Activated gamma-delta T cell treated with anti-CD3 and anti-CD28 coated beads, Interleukin-2, amount 50 U/mL, for 16 hours (primary cell): Measurements from ENCODE around the gene IGF2BP2.
"Not testable (repeated sequence)": the region's sequence is repeated elsewhere in the genome, so short reads cannot be mapped to it uniquely, and the experiment has no call there.

Experiments used
- DNase-seq: peaks from one replicate; pipeline ENCODE4 v3.0.0-alpha.2; 2020; ENCODE audit warnings: low read depth

Gene IGF2BP2

DNA sequence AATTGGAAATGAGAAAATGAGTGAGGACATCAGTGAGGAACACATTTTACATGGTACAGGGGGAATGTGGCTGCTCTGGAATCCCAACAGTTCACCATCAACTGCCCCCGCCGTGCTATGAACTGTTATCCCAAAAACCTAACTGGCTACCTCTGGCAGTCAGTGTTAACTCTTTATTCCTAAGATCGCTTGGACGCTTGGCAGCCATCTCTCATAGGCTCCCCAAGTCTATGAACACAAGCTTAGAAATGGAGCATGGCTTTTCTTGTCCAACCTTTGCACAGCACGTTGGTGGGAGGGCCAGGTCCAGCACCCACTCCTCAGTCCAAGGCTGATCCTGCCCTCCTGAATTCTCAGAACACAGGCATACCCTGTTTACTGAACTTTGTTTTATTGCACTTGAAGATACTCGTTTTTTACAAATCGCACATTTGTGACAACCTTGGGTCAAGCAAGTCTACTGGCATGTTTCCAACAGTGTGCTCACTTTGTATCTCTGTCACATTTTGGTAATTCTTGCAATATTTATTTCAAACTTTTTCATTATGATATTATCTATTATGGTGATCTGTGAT is 185.1 kb downstream of the IGF2BP2 start:
- no peak for DNase-seq

DNA sequence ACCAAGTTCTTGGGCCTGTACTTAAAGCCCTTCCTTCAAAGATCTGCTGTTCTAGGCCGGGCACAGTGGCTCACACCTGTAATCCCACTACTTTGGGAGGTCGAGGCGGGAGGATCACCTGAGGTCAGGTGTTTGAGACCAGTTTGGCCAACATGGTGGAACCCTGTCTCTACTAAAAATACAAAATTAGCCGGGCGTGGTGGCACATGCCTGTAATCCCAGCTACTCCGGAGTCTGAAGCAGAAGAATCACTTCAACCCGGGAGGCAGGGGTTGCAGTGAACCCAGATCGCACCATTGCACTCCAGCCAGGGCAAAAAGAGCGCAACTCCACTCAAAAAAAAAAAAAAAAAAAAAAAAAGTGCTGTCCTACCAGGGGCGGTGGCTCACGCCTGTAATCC is 186.2 kb downstream of the IGF2BP2 start:
- not testable (repeated sequence) for DNase-seq

DNA sequence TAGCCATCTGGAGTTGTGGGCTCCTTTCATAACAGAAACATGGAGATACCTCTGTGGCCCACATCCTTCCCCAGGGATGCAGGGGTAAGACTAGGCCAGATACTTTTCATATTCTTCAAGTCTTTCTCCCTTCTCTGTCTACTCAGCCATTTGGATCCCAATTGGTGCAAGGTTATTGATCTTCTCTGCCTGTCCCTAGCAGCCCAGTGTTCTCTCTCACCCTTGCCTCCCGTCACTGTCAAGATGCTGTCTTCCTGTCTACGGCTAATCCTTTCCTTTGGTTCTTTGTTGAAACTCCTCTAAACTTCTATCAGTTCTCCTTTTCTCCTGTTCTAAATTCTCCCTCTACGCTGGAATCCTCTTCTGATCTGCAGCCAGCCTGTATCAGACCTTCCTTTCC is 187.5 kb downstream of the IGF2BP2 start:
- no peak for DNase-seq

- DNase-seq: no peak
These were observed 191.8 kb downstream of the IGF2BP2 start for GRCh38 chr3:185632996-185633395.

GRCh38 chr3:185631508-185632206 is 193.2 kb downstream of the IGF2BP2 start:
- no peak for DNase-seq

DNA sequence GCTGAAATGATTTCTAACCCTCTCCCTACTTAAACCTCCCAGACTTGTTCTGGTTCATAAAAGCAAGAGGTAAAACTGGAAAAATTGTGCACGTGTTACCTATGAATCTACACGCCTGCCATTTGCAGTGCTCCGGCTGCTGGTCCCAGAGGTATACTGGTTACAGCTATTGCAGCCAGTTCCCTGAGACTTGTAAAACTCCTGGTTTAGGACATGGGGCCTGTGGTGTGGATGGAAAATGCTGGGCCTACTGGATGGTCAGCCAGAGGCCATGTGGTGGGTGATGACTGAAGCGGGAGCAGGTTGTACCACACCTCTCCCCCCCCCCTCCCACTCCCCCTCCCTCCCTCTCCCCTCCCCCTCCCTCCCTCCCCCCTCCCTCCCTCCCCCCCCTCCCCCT is 193.7 kb downstream of the IGF2BP2 start:
- DNase-seq: no peak

DNA sequence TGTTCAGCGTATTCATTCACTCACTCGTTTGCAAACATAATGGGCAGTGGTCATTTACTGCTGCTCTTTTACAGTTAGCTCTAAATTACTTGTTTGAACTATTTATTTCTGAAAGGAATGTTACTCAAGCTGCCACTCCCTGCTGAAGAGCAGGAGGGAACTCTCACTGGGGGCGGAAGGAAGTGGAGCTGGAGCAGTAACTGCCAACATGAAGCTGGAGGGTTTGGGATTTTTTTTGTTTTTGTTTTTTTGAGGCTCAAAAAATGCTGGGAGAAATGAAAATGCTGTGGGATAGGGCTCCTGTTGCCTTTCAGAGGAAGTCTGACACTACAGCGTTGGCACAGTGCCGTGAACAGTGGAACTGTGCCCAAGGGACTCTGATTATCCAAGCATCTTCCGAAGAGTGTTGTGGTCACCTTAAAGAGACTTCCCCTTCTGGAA is 194.6 kb downstream of the IGF2BP2 start:
- no peak for DNase-seq

- no peak for DNase-seq
These were observed 195.2 kb downstream of the IGF2BP2 start for GRCh38 chr3:185629554-185630181.

- no peak for DNase-seq
These were observed 199.1 kb downstream of the IGF2BP2 start for GRCh38 chr3:185625784-185626183.

DNA sequence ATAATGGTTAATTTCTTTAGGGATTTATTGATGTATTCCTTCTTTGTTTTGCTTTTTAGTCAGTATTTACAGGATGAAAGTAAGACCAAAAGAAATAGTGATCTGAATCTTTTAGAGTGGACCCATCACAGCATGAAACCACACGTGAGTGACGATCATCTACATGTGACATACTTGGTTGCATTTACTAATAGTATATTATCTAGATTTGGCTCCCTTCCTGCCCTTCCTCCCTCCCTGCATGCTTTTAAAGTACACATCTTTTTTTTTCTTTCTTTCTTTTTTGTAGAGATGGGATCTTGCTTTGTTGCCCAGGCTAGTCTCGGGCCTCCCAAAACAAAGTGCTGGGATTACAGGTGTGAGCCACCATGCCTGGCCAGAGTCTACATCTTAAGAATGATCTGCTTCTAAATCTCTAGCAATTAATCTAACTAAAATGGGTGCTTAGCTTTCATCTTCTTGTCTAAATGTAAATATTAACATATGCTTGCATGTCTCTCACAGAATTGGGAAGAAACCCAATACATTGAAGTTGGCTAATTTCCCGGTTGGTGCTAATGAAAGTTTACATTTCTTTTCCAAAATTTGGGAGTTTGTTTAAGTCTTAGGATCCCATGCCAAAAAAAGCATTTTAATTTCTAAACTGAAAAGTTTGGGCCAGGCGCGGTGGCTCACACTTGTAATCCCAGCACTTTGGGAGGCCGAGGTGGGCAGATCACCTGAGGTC is 200.7 kb downstream of the IGF2BP2 start:
- no peak for DNase-seq

GRCh38 chr3:185613016-185613415 is 211.8 kb downstream of the IGF2BP2 start:
- no peak for DNase-seq

DNA sequence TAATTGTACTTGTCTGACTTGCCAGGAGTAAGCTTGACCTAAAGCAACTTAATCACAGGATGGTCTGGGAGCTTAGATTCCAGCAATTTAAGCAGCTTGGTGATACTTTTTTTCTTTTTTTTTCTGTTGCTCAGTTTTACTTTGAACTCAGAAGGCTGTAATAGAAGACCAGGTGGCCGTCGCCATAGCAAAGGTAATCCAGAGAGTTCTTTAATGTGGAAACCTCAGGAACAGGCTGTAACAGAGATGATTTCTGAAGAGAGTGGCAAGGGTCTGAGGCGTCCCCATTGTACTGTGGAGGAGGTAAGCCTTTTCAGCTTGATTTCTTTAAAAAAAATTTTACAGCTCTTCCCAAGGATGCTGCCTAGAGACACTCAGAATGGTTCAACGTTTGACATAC is 218.6 kb downstream of the IGF2BP2 start:
- DNase-seq: no peak

GRCh38 chr3:185605566-185605965 is 219.3 kb downstream of the IGF2BP2 start:
- DNase-seq: no peak

- no peak for DNase-seq
These were observed 229.3 kb downstream of the IGF2BP2 start for GRCh38 chr3:185595526-185595925.

DNA sequence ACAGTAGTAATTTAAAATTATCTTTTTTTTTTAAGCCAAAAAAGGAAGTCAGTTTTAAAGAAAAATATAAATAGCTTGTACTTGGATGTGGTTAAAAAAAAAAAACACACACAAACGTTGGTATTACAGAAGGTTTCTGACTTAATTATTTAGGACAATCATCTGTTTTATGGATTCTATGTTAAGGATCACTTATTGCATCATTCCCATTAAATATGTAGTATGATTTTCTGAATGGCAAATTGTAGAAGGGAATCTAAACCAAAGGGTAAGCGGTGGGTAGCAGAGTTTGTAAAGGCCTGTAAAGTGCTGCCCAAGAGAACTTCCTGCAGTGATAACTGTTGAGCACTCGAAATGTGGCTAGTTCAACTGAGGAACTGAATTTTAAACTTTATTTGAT is 230.8 kb downstream of the IGF2BP2 start:
- DNase-seq: no peak
